Glomerular visceral epithelial cell (primary cell): ENCODE results near the gene SPEG.

Experiments used
- DNase-seq: peaks from one replicate; pipeline ENCODE4 v3.0.0-alpha.2; 2016; ENCODE audit errors: extremely low spot score

The SPEG gene

GRCh38 chr2:219477815-219478214 is 43.2 kb downstream of the SPEG start:
- DNase-seq, result no peak

- no peak for DNase-seq
Observed at GRCh38 chr2:219478916-219479315, 44.3 kb downstream of the SPEG start.

GRCh38 chr2:219480004-219480403 is 45.4 kb downstream of the SPEG start:
- DNase-seq, result no peak

DNA sequence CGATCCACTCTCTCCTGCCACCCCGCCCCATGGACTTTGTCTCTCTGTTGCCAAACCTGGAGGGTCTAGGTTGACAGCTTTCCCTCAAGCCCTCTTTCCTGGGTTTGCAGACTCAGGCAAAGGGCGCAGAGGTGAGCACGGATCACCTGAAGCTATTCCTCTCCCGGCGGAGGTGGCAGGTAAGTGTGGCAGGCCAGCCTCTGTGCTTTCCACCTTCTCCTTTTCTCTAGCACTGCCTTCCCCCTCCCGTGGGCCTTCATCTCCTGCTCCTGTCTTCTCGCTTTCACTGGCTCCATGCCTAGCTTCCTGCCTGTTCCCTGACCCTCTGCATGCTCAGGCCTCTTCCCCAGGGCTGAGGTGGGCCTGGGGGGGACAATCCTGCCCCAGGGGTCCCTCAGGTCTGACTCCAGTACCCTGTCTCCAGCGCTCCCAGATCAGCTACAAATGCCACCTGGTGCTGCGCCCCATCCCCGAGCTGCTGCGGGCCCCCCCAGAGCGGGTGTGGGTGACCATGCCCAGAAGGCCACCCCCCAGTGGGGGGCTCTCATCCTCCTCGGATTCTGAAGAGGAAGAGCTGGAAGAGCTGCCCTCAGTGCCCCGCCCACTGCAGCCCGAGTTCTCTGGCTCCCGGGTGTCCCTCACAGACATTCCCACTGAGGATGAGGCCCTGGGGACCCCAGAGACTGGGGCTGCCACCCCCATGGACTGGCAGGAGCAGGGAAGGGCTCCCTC is 48.2 kb downstream of the SPEG start:
- DNase-seq, result no peak

DNA sequence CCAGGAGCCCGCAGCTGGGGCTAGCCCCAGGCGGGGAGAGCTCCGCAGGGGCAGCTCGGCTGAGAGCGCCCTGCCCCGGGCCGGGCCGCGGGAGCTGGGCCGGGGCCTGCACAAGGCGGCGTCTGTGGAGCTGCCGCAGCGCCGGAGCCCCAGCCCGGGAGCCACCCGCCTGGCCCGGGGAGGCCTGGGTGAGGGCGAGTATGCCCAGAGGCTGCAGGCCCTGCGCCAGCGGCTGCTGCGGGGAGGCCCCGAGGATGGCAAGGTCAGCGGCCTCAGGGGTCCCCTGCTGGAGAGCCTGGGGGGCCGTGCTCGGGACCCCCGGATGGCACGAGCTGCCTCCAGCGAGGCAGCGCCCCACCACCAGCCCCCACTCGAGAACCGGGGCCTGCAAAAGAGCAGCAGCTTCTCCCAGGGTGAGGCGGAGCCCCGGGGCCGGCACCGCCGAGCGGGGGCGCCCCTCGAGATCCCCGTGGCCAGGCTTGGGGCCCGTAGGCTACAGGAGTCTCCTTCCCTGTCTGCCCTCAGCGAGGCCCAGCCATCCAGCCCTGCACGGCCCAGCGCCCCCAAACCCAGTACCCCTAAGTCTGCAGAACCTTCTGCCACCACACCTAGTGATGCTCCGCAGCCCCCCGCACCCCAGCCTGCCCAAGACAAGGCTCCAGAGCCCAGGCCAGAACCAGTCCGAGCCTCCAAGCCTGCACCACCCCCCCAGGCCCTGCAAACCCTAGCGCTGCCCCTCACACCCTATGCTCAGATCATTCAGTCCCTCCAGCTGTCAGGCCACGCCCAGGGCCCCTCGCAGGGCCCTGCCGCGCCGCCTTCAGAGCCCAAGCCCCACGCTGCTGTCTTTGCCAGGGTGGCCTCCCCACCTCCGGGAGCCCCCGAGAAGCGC is 49.1 kb downstream of the SPEG start:
- DNase-seq, result no peak

DNA sequence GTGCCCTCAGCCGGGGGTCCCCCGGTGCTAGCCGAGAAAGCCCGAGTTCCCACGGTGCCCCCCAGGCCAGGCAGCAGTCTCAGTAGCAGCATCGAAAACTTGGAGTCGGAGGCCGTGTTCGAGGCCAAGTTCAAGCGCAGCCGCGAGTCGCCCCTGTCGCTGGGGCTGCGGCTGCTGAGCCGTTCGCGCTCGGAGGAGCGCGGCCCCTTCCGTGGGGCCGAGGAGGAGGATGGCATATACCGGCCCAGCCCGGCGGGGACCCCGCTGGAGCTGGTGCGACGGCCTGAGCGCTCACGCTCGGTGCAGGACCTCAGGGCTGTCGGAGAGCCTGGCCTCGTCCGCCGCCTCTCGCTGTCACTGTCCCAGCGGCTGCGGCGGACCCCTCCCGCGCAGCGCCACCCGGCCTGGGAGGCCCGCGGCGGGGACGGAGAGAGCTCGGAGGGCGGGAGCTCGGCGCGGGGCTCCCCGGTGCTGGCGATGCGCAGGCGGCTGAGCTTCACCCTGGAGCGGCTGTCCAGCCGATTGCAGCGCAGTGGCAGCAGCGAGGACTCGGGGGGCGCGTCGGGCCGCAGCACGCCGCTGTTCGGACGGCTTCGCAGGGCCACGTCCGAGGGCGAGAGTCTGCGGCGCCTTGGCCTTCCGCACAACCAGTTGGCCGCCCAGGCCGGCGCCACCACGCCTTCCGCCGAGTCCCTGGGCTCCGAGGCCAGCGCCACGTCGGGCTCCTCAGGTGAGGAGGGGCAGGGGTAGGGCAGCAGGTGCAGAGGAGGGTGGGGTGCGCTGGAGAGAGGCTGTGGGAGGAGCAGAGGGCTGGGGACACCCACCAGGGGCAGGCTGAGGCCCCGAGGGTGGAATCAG is 49.9 kb downstream of the SPEG start:
- DNase-seq, result no peak

DNA sequence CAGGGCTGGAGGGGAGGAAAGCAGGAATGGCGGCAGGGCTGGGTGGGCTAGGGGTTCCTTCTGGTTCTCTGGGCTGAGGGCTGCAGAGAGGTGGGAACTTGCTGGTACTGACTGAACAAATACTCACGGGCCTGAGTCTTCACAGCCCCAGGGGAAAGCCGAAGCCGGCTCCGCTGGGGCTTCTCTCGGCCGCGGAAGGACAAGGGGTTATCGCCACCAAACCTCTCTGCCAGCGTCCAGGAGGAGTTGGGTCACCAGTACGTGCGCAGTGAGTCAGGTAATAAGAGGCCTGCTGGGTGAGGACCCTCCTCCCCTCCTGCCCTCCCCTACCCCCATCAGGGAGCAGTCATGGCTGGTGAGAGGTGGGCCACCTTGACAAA is 50.5 kb downstream of the SPEG start:
- no peak for DNase-seq

GRCh38 chr2:219486380-219486959 is 51.8 kb downstream of the SPEG start:
- DNase-seq, result no peak

GRCh38 chr2:219488149-219488843 is 53.7 kb downstream of the SPEG start:
- no peak for DNase-seq

- no peak for DNase-seq
Observed at GRCh38 chr2:219488844-219489194, 54.2 kb downstream of the SPEG start.

DNA sequence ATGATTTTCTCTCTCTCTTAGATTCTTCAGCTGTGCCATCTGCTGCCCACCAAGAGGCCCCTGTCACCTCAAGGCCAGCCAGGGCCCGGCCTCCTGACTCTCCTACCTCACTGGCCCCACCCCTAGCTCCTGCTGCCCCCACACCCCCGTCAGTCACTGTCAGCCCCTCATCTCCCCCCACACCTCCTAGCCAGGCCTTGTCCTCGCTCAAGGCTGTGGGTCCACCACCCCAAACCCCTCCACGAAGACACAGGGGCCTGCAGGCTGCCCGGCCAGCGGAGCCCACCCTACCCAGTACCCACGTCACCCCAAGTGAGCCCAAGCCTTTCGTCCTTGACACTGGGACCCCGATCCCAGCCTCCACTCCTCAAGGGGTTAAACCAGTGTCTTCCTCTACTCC is 54.7 kb downstream of the SPEG start:
- DNase-seq, result no peak

DNA sequence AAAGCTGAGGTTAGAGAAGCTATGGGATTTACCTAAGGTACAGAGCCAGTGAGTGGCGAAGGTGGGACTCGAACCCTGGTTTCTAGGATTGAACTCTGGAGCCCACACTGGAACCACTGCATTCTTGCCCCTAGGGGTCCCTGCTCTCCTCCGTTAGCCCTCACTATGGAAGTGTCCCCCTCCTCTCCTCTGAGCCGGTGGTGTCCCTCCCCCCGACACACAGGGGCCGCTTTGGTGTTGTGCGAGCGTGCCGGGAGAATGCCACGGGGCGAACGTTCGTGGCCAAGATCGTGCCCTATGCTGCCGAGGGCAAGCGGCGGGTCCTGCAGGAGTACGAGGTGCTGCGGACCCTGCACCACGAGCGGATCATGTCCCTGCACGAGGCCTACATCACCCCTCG is 55.5 kb downstream of the SPEG start:
- no peak for DNase-seq

GRCh38 chr2:219490600-219491130 is 56.0 kb downstream of the SPEG start:
- DNase-seq, result no peak

DNA sequence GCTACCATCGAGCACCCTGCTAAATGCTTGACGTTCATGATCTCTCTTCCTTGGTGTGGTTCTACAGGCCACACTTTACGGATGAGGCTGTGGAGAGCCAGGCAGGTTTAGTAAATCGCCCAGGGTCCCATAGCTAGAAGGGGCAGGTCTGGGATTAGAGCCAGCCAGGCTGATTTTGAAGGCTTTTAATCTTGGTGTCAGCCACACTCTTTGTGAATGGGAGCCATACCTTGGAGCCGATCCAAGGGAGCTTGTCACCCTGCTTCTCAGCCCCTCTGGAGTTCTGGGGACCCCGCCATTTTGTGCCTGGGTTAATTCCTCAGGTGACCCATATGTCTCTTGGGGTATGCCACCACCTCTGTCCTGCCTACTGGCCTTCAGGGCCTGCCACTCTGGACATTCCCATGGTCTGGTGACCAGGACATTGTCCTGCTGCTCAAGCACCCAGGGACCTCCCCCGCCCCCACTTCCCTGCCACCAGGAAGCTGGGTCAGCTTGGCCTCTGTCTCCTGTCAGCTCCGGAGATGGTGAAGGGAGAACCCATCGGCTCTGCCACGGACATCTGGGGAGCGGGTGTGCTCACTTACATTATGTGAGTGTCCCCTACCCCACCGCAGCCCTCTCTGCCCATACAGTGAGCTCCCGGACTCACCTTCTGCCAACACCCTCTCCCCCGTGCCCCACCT is 56.8 kb downstream of the SPEG start:
- DNase-seq, result no peak

DNA sequence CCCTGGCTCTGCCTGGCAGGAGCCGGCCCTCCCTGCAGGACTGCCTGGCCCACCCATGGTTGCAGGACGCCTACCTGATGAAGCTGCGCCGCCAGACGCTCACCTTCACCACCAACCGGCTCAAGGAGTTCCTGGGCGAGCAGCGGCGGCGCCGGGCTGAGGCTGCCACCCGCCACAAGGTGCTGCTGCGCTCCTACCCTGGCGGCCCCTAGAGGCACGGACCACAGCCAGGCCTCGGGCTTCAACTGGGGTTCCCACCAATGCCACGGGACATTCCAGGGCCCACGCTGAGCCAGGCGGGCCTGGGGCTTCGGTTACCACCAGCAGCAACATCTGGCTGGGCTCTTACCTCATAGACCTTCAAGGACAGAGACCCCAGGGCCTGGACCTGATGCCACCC is 57.9 kb downstream of the SPEG start:
- DNase-seq, result no peak

DNA sequence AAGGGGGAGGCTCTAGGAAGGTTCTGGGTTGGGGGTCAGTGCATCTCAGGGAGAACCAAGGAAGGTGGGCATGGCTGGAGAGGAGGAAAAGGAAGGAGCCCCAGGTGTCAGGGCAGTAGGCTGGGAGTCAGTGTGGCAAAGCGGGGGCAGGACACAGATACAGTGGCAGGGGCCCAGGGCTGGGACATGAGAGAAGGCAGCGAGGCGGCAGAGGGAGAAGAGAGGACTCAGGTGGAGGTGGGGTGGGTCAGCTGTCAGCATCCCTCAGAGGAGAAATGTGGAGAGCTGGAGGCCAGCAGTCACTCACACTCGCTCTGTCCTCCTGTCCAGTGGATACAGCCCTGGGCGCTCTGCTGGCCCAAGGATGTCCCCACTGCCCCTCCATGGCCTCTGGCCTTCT is 58.4 kb downstream of the SPEG start:
- DNase-seq, result no peak

DNA sequence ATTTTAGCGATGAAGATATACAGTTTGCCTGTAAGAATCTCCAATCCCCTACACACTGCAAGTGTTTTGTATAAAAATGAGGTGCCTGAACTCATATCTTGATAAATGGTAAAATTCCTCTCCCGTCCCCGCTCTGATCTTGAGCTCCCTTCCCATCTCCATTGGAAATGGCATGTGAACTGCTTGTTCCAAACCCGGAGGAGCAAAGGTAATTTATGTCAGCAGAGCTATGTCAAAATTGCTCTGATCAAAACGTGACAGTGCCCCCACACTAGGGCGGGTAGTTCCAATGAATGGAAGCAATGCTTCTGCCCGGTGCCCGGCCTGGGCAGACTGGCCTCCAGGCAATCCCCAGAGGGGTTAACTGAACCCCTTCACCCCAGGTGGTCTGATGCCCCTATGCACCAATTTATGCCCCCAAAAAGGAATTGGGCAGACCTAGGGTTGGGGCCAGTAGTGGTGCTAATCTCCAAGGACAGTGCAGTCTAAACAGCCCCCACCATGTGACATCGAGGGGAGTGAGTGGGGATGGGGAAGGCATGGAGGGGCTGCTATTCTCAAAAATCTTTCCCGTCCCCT is 60.4 kb downstream of the SPEG start:
- no peak for DNase-seq

DNA sequence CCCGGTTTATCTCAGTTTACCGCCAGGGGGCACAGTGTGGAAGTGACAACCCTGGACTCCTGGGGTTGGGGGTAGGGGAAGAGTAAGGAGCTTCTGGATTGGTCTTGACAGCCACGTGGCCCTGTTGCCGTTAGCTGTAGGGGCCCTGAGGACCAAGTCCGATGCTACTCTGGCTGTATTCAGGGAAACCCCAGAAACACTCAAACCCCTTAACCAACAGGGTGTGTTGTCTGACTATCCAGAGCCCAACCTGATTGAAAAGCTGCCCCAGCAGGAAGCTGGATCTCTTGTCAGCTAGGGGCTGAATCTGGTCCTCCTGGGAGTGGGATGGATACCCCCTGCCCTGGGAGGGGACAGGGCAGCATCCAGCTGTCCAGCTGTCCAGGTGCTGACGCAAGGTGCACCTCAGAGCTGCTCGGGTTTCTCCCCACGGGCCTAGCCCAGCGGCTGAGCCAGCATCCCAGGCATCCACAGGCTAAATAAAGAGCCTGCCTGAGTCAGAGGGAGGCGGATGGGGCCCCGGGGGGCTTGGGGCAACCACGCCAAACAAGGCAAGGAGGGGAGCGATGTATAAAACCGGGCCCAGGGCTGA is 61.0 kb downstream of the SPEG start:
- peak; percentile 61 for DNase-seq

GRCh38 chr2:219496247-219496824 is 61.7 kb downstream of the SPEG start:
- DNase-seq, result no peak
